Measurements from ENCODE around the gene RNF115.
A peak's percentile ranks its signal among the peaks of the same experiment; 100 is the strongest.
"Not testable (repeated sequence)": the region's sequence is repeated elsewhere in the genome, so short reads cannot be mapped to it uniquely, and the experiment has no call there.

The RNF115 gene

GRCh38 chr1:145827966-145828365 is 4.1 kb upstream of the RNF115 start:
- DNase-seq = peak; percentile 2

DNA sequence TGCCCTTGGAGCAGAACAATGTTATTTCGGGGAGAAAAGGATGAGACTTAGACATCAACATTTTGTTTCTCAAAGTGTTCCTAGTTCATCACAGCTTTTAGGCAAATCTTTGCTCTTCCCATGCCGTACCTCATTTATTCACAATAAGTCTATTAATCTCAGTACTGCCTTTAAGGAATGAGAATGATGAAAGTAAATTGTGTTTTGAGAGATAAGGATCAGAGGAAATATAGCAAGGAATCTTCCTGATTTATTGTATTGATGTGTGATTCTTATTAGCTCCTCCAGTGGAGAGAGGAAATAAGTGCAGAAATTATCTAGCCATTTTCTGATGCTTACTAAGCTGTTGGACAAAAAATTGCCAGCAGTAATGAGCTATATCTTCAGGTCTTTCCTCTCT is 2.1 kb upstream of the RNF115 start:
- DNase-seq = no peak

GRCh38 chr1:145824499-145824842 is 576 bp upstream of the RNF115 start:
- DNase-seq = no peak

DNA sequence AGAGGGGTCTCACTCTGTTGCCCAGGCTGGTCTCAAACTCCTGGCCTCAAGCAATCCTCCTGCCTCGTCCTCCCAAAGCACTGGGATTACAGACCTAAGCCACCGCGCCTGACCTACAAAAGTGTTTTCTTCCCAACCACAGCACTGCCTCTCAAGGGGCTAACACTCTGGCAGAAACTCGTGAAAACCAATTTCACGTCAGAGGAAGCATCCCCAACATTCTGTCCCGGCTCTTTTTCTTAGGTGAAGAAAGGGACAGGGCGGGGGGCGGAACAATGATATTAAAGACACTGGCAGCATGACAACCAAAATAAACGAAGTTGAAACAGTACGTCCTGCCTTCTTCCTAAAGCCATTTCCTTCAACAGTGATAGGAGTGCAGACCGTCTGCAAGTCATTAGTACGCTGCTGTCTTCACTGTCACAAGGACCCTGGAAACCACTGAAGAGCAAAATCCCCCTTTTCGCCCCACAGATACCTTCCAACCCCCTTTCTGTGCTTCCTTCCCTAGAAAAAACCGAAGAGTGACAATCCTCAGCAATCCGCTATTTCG is 1.0 kb downstream of the RNF115 start:
- DNase-seq = not testable (repeated sequence)

DNA sequence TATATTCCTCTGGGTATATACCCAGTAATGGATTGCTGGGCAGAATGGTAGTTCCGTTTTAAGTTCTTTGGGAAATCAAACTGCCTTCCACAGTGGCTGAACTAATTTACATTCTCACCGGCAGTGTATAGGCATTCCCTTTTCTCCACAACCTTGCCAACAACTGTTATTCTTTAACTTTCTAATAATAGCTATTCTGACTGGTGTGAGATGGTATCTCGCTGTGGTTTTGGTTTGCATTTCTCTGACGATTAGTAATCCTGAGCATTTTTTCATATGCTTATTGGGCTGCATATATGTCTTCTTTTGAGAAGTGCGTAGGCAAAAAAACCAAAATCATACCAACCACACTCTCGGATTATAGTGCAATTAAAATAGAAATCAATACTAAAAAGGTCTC is 5.8 kb downstream of the RNF115 start:
- DNase-seq = peak; percentile 81

DNA sequence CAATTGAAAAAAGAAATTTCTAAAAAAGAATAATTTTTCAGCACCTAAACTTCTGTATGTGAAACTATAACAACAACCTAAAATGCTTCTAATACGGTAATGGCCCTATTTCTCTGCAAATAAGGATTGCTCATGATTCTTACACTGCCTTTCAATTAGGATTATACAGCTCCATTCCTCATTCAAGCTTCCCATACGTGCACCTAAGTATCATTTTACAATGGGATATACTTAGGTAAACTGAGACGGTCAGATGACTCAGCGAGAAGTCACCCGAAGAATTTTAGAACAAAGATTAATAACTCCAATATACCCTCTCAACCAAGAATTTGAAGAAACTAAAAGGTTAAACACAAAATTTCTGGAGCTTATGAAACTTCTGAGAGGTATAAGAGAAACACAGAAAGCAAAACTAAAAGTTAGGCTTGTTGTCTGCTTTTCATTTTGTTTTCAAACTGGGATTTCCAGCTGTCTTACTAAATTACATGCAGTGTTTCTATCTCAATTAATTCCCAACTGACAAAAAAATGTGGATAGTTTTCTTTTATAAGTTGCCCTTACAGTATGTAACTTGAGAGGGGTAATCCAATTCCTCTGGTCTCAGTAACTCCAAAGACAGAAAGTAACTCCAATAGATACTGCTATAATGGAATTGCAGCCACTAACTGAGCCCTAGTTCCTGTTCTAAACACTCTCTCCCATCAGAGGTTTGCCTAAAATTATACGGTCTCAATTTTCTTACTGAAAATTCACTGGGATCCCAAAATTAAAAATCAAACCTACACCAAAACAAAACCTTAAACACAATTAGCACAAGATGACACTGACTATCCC is 10.7 kb downstream of the RNF115 start:
- not testable (repeated sequence) for DNase-seq

- no peak for DNase-seq
Observed at GRCh38 chr1:145806844-145807243, 17.1 kb downstream of the RNF115 start.

DNA sequence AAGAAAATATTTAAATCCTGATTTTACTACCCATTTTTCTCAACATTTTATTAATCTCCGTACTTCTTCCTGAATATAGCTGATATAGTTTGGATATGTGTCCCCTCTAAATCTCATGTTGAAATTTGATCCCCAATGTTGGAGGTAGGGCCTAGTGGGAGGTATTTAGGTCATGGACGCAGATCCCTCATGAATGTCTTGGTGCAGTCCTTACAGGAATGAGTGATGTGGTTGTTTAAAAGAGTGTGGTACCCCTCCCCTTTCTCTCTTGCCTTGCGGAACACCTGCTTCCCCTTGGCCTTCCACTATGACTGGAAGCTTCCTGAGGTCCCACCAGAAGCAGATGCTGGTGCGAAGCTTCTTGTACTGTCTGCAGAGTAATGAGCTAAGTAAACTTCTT is 17.5 kb downstream of the RNF115 start:
- no peak for DNase-seq

DNA sequence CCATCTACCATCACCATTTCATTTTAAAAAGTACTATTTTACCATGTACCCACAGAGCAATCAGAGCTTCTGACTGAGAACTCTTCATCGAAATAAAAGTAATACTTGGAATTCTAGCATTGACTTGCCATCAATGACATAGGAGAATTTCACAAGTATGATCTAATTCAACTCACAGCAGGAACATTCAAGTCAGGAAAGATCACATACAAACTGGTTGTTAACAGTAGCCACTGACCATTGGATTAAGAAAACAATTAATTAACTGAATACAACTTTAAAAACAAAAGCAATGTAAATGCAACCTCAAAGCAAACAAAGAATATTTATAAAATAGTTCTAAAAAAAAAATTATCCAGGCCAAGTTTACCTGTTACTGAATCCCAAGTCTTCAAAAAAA is 18.8 kb downstream of the RNF115 start:
- no peak for DNase-seq

- no peak for DNase-seq
Observed at GRCh38 chr1:145804235-145805045, 19.5 kb downstream of the RNF115 start.

GRCh38 chr1:145799806-145800205 is 24.1 kb downstream of the RNF115 start:
- DNase-seq = no peak

DNA sequence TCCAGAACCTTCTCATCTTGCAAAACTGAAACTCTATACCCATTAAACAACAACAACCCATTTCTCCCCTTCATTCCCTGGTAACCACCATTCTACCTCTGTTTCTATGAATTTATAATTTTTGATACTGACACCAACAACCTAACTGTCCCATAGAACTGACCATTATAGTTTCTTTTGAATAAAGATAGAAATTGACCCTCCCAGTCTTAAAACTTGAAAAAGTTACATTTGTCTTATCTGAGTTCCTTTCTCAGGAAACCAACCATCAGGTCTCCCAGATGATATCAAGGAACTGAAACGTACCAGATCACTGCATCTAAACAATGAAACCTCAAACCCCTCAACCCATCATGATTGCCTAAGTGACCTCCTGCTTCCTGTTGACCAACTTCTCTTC is 27.1 kb downstream of the RNF115 start:
- no peak for DNase-seq

DNA sequence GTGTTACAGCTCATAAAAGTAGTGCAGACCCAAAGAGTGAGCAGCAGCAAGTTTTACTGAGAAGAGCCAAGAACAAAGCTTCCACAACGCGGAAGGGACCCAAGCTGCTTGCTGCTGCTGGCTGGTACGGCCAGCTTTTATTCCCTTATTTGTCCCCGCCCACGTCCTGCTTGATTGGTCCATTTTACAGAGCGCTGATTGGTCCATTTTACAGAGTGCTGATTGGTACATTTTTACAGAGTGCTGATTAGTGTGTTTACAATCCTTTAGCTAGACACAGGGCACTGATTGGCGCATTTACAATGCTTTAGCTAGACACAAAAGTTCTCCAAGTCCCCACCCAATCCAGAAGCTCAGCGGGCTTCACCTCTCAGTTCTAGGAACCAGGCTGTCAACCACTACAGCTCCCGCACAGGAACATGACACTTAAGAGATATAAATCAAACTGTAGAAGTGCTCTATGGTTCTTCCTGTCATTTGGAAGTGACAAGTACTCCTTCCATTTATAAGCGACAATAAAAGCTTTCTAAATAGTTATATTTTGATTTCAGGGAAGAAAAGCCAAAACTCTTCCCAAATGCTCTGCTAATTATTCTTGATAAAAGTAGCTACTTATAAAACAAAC is 28.5 kb downstream of the RNF115 start:
- no peak for DNase-seq

- DNase-seq = no peak
Observed at GRCh38 chr1:145792484-145792883, 31.4 kb downstream of the RNF115 start.

GRCh38 chr1:145791860-145792259 is 32.0 kb downstream of the RNF115 start:
- DNase-seq = not testable (repeated sequence)

DNA sequence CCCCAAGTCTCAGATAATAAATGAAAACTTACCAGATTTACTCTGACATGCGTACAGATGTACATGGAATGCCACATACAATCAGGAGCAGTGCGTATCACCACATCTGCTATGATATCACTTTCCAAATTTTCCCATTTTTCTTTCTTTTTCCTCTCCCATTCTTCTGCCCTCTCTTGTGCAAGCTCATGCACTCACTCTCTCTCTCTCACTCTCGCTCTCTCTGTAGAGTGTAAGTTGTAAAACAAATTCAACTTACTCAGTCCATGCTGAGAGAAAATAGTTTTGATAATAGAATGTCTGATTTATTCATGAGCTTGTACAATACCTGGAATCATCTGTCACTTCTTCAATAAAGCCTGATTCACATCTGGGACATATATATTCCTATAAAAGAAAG is 35.3 kb downstream of the RNF115 start:
- DNase-seq = no peak

- no peak for DNase-seq
Observed at GRCh38 chr1:145786271-145786670, 37.6 kb downstream of the RNF115 start.

GRCh38 chr1:145785547-145785946 is 38.3 kb downstream of the RNF115 start:
- peak; percentile 6 for DNase-seq

DNA sequence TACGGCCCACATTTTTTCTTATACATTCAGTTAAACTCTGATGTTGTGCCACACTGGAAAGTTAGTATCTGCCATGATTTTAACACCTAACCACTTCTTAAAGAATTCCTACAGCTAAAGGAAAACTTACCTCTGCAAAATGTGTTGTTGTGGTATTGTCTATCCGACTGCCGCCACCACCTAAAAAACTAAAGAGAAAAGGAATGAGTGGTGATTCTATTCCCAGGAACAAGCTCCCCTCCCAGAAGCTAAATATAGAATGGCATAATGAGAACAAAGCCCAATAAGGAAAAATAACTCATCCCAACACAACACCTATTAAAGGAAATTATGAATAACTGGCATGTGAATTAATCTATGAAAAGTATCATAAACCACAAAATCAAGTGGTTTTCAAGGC is 39.5 kb downstream of the RNF115 start:
- peak; percentile 9 for DNase-seq

DNA sequence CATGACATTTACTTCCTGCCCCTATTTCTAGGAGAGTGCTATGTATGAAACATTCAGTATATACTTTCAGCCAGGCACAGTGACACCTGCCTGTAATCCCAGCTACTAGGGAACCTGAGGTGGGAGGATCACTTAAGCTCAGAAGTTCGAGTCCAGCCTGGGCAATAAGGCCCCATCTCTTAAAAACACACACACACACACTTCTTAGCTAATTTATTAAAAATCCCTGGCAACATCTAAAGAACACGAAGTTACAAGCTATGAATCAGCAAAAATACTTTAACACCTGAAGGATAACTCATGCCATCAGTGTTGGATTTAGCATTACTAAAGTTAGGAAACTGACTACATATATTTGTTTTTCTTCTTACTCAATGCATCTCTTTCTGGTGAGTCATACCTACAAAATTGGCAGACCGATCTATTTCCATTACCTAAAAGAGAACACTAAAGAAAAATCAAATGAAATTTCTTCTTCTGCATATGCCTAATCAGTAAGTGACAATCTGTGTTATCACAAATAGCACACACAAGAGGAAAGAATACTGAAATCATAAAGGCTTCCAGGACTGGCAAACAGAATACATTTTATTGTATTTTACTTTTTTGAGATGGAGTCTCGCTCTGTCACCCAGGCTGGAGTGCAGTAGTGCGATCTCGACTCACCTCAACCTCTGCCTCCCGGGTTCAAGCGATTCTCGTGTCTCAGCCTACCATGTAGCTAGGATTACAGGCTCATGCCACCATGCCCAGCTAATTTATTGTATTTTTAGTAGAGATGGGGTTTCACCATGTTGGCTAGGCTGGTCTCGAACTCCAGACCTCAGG is 41.4 kb downstream of the RNF115 start:
- peak; percentile 89 for DNase-seq

- DNase-seq = no peak
Observed at GRCh38 chr1:145778146-145778540, 45.8 kb downstream of the RNF115 start.

Data from fibroblast of skin of back (primary cell).